TTC549 (cell line): ENCODE data around the gene STS.
"Not testable (repeated sequence)": the region's sequence is repeated elsewhere in the genome, so short reads cannot be mapped to it uniquely, and the experiment has no call there.

Experiments
- FAIRE-seq: peaks from 2 replicates; lab custom pipeline; 2012; peaks lifted over from hg19 to GRCh38; lab: Jason Lieb, UNC

STS gene

GRCh38 chrX:7143076-7143475 lies 4.4 kb upstream of the STS start:
- FAIRE-seq = no peak

DNA sequence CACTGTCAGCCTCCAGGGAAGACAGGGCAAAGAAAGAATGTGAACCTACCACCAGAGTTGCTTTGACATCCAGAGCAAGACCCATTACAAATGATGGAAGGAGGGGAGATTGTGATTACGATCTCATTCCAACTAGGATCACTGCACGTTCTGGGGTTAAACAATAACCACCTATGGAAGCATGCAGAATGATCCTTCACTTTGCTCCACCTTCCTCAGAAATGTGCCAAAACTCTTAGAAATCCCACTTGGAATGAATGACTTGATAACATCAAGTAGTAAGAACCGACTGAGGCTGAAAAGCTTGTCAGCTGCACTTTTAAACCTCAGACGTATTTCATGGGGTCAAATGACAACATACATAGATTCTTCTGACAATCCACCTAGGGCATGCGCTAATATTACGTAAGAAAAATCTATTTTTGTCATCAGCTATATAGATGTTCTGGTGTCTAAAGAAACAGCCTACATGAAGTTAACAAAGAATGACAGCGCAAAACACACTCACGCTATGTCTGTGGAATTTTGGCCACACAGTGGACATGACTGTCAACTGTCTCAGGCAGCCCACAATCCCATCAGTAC lies 3.5 kb upstream of the STS start:
- no peak for FAIRE-seq

DNA sequence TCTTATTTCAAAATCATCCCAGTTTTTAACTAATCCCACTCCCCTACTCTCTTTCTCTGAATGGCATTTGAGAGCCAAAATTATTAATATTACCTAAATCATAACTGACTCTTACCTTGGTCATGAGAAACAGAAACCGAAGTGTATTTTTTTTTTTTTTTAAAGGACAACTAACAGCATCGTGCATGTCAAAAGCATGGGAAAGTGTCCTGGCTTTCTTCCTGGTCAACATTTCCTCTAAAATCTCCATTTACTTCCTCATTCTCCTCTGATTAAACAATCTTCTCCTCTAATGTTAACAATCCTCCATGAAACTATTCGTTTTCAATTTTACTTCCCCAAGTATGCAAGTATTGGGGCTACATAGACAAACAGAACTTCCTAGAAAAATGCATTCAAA lies 2.1 kb upstream of the STS start:
- FAIRE-seq = no peak

DNA sequence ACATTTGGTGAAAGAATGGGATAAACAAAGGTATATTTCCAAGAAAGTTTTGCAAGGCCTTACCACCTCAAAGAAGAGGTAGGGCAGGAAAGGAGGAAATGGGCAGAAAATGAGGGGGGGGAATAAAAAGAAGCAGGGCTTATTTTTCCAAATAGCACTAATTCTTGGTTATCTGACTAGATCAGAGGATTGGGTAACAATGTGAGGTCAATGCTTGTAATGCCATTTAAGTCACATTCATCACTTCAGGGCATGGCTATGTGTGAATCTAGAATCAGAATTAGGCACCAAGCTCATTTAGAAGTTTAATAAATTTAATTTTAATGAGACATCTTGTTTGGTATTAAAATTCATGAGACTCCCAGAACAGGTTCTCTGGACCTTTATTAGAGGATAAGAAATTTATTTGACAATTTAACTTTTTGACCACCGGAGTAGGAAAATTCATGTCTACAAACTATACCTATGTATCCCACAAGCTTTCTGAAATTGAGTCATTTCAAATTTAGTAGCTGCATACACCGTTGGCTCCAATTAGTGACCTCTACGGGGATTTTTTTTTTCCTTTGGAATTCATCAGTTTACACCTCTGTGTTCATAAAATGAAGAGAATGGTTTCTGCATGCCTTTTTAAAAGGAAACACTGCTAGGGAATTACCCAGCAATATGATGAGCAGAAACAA lies 1.4 kb upstream of the STS start:
- FAIRE-seq = no peak

DNA sequence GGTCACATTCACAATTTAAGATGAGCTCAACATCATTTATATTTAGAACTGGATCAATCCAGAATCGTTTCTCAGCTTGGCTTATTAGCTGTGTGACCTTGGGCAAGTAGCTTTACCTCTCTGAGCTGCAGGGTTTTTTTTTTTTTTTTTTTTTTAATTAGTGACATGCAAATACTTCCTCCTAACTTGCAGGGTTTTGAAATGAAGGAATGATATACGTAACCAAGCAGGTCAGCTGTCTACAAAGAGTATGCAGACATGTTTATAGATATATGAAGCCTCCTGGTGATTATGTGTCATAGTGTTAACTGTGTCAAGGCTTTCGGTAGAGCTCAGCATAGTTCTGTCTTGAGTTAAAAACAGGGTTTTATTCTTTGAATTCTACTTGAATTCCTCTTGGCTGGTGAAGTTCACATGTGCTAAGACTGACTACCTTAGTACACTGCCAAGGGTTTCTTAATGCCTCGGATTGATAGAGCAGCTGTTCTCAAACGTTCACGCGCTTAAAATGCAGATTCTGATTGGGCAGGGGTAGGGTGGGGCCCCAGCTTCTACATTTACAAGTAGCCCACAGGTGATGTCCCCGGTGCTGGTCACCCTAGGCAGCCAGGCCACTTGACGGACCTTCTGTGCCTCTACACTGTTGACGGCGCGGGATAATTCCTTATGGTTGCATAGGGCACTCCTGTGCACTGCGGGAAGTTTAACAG lies 654 bp upstream of the STS start:
- FAIRE-seq = no peak

- no peak for FAIRE-seq
Observed at GRCh38 chrX:7147978-7148854, 704 bp downstream of the STS start, which contains the start of gene PUDP. TSS of gene PUDP (minus strand) at chrX:7148153. CDS start at chrX:7148113, 40 bp downstream.

DNA sequence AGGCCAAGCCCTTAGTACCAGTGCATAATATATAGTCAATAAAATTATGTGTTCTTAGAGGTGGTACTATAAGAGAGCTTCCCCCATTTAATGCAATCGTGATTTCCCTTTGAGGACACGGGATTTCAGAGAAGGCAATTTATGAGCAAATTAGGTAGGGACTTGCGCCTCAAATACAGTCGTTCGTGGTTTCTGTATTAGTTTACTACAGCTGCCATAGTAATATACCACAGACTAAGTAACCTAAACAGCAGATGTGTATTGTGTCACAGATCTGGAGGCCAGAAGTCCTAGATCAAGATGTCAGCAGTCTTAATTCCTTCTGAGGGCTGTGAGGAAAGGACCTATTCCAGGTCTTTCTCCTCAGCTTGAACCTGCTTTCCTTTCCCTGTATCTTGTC lies 1.9 kb downstream of the STS start:
- no peak for FAIRE-seq

DNA sequence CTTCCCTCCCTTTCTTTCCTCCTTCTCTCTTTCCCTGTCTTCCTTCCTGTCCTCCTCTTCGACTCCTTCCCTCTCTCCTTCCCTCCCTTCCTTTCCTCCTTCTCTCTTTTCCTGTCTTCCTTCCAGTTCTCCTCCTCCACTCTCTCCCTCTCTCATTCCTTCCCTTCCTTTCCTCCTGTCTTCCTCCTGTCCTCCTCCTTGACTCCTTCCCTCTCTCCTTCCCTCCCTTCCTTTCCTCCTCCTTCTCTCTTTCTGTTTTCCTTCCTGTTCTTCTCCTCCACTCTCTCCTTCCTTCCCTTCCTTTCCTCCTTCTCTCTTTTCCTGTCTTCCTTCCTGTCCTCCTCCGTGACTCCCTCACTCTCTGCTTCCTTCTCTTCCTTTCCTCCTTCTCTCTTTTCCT lies 5.7 kb downstream of the STS start:
- no peak for FAIRE-seq

GRCh38 chrX:7154041-7154597 lies 6.6 kb downstream of the STS start:
- FAIRE-seq = no peak

GRCh38 chrX:7155163-7155562 lies 7.7 kb downstream of the STS start:
- FAIRE-seq = peak; percentile 7

GRCh38 chrX:7156879-7157278 lies 9.4 kb downstream of the STS start:
- no peak for FAIRE-seq

- no peak for FAIRE-seq
Observed at GRCh38 chrX:7158468-7158990, 11.0 kb downstream of the STS start.

DNA sequence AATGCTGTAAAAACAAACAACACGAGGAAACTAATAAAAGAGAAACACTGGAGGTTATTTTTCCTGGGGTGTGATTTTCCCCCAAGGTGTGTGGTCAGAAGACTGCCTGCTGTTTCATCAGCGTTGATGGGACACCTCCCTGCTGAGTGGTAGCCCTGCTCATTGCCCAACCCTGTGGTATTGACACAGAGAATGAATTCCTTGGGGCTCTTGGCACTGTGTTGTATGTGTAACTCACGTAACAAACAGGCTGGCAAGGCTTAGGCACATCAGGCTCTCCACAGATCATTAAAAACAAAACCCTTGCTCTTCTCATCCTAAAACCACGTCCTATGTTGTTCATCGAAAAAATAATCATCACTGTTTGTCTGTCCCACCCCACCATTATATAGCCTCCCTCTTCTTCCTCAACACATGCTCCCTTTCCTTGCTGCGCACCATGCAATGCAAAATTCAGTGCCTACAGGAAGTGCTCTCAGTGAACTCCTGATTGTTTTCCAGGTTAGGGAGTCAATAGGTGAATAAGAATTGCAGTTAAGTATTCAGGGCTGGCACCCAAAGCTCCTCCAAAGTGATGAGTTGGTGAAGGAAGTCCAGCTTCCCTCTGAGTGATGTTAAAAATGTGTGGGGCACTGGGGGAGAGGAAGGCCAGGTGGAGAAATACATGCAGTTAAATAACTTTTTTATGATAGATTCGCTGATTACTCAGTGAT lies 11.8 kb downstream of the STS start:
- no peak for FAIRE-seq

GRCh38 chrX:7163146-7163677 lies 15.7 kb downstream of the STS start:
- FAIRE-seq = no peak

DNA sequence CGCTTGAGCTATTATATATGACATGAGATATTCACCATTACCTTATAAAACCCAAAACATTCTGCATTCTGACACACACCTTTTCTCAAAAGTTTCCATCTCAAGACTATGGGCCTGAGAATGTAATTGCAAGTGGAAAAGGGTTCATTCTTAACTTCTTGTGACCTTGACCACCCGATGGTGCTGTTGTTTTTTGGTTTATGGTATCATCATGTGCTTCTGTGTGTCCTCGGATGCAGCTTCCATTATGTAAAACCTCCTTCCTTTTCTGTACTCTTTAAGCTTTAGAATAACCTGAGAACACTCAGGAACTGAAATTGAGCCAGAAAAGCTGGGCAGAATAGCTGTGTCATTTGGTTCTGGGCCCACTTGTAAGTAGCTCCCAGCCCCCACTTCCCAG lies 16.7 kb downstream of the STS start:
- no peak for FAIRE-seq

DNA sequence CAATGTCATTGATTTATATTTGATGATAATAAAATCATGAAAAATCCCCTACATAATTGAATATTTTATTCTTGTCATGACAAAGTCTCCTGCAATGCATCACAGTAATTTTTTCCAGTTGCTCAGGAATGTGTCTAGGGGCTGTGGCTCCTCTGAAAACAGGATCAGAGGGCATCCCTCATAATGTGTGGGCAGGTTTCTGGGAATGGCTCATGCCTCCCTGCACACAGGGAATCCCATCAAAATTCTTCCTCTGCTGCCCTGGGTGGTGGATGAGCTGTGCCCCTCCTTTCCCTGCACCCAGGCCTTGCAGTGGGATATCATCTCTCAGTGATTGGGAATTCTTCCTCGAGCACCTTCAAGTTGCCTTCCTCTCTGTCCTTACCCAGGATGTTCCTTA lies 20.9 kb downstream of the STS start:
- FAIRE-seq = no peak

DNA sequence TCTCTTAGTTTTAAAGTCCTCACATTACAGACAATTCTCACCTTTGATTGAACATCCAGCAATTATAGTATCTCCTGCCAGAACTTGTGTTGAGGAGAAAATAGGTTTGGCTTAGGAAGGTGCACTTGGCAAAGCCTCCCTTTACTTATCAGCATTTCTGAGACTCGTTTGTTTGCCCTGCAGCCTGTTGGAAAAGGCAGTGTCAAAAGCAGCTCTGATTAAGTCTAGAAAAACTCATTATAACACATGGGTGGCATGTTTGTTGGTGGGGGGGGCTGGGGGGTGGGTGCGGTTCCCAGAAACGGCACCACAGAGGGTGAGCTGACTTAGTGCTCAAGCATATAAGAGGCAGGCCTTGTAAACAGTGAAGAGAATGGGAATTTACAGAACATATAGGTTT lies 22.1 kb downstream of the STS start:
- FAIRE-seq = no peak

DNA sequence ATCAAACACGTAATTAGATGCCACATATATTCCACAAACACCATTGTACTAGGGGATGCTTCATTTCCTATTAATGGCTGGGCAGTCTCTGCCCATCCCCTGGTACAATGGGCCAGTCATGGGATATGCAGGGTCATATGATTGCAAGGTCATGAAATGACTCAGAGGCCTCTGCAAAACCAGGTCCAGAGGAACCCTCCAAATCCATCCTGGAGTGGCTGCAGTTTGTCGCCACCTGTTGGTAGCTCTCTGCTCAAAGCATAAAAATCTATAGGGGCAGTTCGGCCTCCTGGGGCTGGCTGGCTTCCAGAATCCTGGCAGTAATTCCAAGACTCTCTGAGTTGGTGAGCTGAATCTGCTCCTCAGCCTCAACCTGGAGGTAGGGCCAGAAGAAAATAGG lies 23.4 kb downstream of the STS start:
- no peak for FAIRE-seq

DNA sequence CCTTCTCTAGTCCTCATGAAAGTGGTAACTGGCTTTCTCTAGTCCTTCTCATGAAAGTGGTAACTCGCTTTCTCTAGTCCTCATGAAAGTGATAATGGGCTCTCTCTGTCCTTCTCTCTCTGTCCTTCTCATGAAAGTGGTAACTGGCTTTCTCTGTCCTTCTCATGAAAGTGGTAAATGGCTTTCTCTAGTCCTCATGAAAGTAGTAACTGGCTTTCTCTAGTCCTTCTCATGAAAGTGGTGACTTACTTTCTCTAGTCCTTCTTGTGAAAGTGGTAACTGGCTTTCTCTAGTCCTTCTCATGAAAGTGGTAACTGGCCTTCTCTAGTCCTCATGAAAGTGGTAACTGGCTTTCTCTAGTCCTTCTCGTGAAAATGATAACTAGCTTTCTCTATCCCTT lies 31.3 kb downstream of the STS start:
- not testable (repeated sequence) for FAIRE-seq

DNA sequence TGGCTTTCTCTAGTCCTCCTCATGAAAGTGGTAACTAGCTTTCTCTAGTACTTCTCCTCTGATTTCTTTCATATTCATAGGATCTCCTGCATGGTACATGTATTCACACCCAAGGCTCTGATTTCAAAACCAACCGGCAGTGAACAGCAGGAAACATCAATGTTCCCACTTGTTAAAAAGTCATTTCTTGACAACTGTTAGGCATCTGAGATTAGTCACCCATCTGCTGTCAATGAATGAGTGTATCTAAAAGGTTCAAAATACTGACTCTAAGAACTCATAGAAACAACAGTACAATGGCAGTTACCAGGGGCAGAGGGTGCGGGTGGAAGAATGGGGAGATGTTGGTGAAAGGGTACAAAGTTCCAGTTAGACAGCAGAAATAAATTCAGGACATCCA lies 31.9 kb downstream of the STS start:
- no peak for FAIRE-seq

DNA sequence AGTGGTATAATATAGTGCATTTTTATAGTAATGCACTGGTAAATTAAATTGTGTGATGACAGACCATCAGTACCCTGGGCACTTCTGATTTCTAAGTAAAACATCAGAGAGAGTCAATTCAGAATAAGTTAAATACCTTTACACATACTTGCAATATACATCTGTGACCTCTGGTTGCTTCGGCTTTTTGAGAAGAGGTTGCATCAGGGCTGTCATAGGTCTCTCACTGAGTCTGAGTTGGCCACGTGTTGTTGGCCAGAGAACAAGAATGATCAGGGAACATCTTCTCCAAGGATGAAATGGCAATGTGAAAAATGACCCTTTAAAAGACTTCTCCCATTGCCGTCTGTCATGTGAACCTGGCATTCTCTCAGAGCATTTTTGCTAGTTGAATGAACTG lies 37.3 kb downstream of the STS start:
- no peak for FAIRE-seq
